GM20000 (cell line): Measurements from ENCODE around the gene SHANK3.

ENCODE experiments used
- DNase-seq: peaks from one replicate; pipeline ENCODE4 v3.0.0; 2012; ENCODE audit warnings: low spot score
- TF ChIP-seq, protein P1 (sequence below): IDR thresholded peaks from 2 replicates; pipeline ENCODE4 v1.5.1; 2012; ENCODE audit warnings: mild to moderate bottlenecking, control low read depth; ENCODE audit errors: extremely low read depth, missing control alignments

Gene SHANK3

DNA sequence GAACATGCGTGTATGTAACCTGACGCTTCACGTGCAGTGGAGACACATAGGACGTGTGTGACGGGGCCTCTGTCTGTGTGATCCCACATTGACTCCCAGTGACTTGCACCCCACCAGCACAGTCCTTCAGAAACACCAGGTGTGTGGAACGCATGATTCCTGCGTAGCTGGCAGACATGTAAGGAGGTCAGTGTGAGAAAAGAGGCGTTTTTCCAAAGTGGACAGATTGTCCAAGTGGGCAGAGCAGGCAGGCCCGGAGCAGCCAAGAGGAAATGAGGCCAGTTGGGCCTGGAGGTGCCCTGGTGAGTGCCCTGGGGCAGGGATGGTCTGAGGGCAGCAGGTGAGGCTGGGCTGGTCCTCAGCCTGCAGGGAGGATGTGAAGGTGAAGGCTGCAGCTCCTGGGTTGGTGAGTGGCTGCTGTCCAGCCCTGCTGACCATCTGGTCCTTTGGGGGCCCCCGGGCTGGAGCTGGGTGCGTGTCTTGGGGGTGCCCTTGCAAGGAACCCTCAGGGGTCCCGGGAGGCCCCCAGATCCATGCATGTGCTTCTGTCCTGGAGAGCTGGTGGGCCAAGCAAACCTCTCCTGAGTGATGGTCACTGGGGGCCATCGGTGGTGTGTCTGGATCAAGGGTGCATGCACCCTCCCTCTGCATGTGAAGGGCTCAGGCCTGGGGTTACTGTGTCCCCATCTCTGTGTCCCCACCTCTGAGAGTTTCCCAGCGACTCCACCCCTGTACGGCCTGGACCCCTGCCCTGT, 26.6 kb downstream of the SHANK3 start:
- TF ChIP-seq, protein P1, sequence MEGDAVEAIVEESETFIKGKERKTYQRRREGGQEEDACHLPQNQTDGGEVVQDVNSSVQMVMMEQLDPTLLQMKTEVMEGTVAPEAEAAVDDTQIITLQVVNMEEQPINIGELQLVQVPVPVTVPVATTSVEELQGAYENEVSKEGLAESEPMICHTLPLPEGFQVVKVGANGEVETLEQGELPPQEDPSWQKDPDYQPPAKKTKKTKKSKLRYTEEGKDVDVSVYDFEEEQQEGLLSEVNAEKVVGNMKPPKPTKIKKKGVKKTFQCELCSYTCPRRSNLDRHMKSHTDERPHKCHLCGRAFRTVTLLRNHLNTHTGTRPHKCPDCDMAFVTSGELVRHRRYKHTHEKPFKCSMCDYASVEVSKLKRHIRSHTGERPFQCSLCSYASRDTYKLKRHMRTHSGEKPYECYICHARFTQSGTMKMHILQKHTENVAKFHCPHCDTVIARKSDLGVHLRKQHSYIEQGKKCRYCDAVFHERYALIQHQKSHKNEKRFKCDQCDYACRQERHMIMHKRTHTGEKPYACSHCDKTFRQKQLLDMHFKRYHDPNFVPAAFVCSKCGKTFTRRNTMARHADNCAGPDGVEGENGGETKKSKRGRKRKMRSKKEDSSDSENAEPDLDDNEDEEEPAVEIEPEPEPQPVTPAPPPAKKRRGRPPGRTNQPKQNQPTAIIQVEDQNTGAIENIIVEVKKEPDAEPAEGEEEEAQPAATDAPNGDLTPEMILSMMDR, result no peak
- no peak for DNase-seq

DNA sequence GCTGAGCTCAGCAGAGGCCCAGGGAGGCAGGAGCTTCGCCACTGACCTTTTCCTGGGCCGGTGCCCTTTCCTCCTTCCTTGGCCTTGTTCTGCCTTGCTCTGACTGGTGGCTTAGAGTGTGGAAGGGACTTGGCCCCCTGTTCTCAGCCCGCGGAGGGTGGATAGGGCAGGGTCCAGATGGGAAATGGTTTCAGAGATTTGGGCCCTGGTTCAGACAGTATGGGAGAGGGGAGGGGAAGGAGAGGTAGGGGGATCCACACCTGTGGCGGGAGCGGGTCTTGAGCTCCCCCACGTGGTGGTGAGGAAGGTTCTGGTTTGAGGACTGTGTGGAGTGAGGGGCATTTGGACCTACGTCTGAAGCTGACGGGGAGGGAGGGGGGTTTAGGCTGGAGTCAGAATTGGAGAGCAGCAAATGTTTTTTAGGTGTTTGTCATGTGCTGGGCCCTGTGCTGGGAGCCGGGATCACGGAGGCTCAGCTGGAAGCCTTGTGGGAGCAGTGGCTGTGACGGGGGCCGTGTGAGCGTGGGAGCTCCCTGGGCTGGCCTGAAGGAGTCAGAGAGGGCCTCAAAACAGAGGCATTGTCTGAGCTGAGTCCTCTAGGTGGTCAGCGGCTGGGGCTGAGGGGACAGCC, 27.2 kb downstream of the SHANK3 start:
- DNase-seq, result no peak
- TF ChIP-seq, protein P1, result no peak

DNA sequence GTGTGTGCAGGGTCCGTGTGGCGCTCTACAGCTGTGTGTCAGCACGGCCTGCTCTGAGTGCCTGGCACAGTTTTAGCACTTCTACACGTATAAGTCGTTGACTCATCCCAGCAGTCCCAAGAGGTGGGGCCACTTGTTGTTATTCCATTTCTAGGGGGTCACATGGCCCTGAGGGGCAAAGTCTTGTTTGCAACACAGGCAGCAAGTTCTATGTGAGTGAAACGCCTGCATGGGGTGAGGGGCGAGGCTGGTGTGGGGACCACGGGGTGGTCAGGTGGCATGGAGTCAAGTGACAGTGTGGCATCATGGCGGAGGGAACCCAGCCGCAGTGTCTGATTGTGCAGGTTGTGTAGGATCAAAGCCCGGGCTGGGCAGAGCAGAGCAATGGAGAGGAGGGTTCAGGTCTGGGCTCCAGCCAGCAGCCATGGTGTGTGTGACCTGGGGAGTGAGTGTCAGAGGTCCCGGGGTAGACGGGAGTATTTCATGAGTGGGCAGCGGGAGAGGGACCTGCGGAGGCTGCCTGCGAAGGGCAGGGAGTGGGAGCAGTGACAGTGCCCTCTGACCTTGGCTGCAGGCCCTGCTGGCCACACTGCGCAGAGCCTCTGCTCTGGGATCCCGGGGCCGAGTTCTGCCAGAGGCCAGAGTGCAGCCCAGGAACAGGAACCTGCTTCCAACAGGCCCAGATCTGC, 27.9 kb downstream of the SHANK3 start:
- TF ChIP-seq, protein P1, result no peak
- no peak for DNase-seq

DNA sequence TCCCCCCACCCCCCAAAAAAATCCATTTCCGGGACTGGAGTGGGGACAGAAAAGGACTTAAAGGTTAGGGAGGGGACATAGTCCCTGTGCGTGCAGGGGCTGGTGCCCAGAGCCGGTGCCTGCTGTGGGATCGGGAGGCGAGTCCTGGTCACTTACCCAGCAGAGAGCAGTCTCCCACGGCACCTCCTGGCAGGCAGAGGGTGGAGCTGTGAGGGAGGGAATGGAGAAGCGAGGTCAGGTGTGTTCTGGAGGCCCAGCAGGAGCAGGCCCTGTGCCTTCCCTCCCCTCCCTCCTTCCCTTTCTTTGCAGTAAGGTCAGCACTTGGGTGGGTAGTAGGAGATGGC, 28.4 kb downstream of the SHANK3 start:
- DNase-seq, result no peak
- TF ChIP-seq, protein P1, result no peak

DNA sequence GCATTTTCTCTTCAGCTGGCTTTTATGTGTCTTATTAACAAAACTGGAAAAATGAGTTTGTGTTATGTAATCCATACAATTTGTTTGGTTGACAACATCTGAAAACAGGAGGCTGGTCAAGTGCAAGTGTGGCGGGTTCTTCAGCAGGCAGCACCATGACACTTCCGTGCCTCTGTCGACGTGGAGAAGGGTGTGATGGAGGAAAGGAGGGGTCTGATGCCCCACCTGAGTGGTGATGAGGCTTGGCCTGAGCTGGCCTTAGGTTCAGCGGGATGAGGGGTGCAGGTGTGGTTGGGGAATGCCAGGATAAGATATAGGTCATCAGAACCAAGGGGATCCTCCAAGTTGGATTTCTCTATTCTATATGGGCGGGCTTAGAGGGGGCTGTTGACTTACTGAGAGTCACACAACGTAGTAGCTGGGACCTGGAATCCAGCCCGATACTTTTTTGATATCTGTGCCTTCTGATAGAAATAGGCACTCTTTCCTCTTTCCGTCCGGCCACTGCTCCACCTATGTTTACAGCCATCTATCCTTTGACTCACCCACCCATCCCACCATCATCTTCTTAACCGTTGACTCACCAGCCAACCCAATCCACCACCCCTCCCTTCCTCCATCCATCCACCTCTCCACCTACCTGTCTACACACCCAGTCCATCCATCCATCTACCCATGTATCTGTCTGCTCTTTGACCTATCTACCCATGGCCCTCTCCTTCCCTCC, 29.0 kb downstream of the SHANK3 start:
- TF ChIP-seq, protein P1, result no peak

DNA sequence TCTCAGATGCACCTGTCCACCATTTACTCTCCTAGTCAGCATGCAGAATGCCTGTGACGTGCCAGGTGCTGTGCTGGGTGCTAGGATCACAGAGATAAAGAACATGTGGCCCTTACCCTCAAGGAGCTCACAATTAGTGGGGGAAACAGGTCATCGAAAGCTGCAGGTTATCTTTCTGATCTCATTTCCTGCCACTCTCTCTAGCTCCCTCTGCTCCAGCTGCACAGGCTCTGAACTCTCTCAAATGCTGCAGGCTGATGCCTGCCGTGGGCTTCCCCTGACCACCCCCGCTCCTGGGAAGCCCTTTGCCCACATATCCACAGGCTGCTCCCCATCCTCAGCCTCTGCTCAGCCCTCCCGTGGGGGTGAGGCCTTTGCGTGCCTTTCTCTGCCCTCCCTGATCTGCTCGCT, 29.6 kb downstream of the SHANK3 start:
- no peak for DNase-seq
- TF ChIP-seq, protein P1, result no peak

More for the DNA sequence above, 29.0 kb downstream of the SHANK3 start:
- no peak for DNase-seq
